KMS-11 (cell line): ENCODE results near the gene EGLN1.

ENCODE experiments used
- H2AFZ ChIP-seq: fragments of 200-600 bp; sonication (generic); 2 replicates; pipeline ENCODE4 v1.6.1; 2016; ENCODE audit warnings: antibody characterized with exemption, mixed run types, low read depth
- H3K27ac ChIP-seq: fragments of 200-600 bp; sonication (generic); 2 replicates; pipeline ENCODE4 v1.6.1; 2016; ENCODE audit warnings: mild to moderate bottlenecking, mixed run types
- H3K27me3 ChIP-seq: fragments of 200-600 bp; sonication (generic); 2 replicates; pipeline ENCODE4 v1.6.1; 2017; ENCODE audit warnings: mild to moderate bottlenecking, low read depth, mixed run types, moderate library complexity; ENCODE audit not compliant: insufficient read depth
- H3K36me3 ChIP-seq: fragments of 200-600 bp; sonication (generic); 2 replicates; pipeline ENCODE4 v1.6.1; 2017; ENCODE audit warnings: mild to moderate bottlenecking, mixed run types; ENCODE audit not compliant: insufficient read depth
- H3K4me1 ChIP-seq: fragments of 200-600 bp; sonication (generic); 2 replicates; pipeline ENCODE4 v1.6.1; 2016; ENCODE audit warnings: mild to moderate bottlenecking, low read depth, mixed run types; ENCODE audit not compliant: poor library complexity, severe bottlenecking
- H3K4me2 ChIP-seq: fragments of 200-600 bp; sonication (generic); 2 replicates; pipeline ENCODE4 v1.7.0; 2016; ENCODE audit warnings: mild to moderate bottlenecking, mixed run types
- H3K4me3 ChIP-seq: fragments of 200-600 bp; sonication (generic); IDR thresholded peaks from 2 replicates; pipeline ENCODE4 v1.6.1; 2017; ENCODE audit warnings: low read depth, low read length, mixed read lengths; ENCODE audit not compliant: insufficient read depth
- H3K79me2 ChIP-seq: fragments of 200-600 bp; sonication (generic); 2 replicates; pipeline ENCODE4 v1.6.1; 2016; ENCODE audit warnings: low read depth, mixed run types; ENCODE audit not compliant: insufficient read depth
- H3K9ac ChIP-seq: fragments of 200-600 bp; sonication (generic); 2 replicates; pipeline ENCODE4 v1.6.1; 2016; ENCODE audit warnings: mild to moderate bottlenecking, mixed run types
- H4K20me1 ChIP-seq: fragments of 200-600 bp; sonication (generic); 2 replicates; pipeline ENCODE4 v1.6.1; 2016; ENCODE audit warnings: mild to moderate bottlenecking, mixed run types; ENCODE audit not compliant: insufficient read depth
- TF ChIP-seq, protein P1 (sequence below): fragments of 200-600 bp; sonication (generic); conservative IDR thresholded peaks from 2 replicates; pipeline ENCODE4 v1.6.1; 2017; ENCODE audit warnings: low read depth, mild to moderate bottlenecking, antibody characterized with exemption, low read length, moderate library complexity, mixed read lengths

The EGLN1 gene

DNA sequence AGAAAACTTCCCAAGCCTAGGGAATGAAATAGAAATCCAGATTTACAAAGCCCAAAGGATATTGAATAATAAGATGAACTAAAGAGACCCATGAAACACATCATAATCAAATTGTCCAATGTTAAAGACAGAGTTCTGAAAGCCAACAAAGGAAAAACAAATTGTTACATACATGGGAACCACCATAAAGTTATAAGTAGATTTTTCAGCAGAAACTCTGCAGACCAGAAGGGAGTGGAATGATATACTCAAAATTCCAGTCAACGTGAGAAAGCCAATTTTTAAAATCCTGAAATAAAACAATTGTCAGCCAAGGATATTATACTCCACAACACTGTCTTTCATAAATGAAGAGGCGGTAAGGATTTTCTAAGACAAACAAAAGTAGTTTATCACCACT lies 22.0 kb upstream of the EGLN1 start:
- H4K20me1 ChIP-seq, result no peaks in the 10 kb centered on the region
- H3K36me3 ChIP-seq, result no peaks in the 10 kb centered on the region
- peaks cover 6% of the 10 kb centered on the region for H3K4me1 ChIP-seq
- no peak overlapping the region for H2AFZ ChIP-seq
- H3K27me3 ChIP-seq, result no peaks in the 10 kb centered on the region
- no peak overlapping the region for H3K4me3 ChIP-seq
- no peak overlapping the region for H3K9ac ChIP-seq
- no peak overlapping the region for H3K27ac ChIP-seq
- no peaks in the 10 kb centered on the region for H3K79me2 ChIP-seq
- H3K4me2 ChIP-seq, result no peak overlapping the region
- TF ChIP-seq, protein P1, sequence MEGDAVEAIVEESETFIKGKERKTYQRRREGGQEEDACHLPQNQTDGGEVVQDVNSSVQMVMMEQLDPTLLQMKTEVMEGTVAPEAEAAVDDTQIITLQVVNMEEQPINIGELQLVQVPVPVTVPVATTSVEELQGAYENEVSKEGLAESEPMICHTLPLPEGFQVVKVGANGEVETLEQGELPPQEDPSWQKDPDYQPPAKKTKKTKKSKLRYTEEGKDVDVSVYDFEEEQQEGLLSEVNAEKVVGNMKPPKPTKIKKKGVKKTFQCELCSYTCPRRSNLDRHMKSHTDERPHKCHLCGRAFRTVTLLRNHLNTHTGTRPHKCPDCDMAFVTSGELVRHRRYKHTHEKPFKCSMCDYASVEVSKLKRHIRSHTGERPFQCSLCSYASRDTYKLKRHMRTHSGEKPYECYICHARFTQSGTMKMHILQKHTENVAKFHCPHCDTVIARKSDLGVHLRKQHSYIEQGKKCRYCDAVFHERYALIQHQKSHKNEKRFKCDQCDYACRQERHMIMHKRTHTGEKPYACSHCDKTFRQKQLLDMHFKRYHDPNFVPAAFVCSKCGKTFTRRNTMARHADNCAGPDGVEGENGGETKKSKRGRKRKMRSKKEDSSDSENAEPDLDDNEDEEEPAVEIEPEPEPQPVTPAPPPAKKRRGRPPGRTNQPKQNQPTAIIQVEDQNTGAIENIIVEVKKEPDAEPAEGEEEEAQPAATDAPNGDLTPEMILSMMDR, result no peak

DNA sequence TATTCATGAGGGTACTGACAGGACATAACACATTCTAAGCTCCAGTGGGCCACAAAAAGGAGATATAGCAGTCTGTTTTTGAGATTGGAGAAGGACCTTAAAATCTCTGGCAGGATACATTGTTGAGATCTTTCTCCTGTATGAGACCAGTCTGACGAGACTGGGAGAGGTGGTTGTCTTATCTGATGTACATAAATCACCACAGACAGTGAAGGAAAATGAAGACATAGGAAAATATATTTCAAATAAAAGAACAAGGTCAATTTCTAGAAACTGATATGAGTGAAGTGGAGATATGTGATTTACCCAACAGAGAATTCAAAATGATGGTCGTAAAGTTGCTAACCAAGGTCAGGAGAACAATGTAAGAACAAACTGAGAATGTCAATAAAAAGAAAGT lies 21.3 kb upstream of the EGLN1 start:
- Histone ChIP-seq H3K79me2 (no peaks in the 10 kb centered on the region), H3K27me3 (no peaks in the 10 kb centered on the region), H3K9ac (no peak overlapping the region), H3K36me3 (no peaks in the 10 kb centered on the region), H2AFZ (no peak overlapping the region), H4K20me1 (no peaks in the 10 kb centered on the region), H3K27ac (no peak overlapping the region), H3K4me1 (peaks cover 6% of the 10 kb centered on the region), H3K4me2 (no peak overlapping the region), H3K4me3 (no peak overlapping the region)
- TF ChIP-seq, protein P1, result no peak

DNA sequence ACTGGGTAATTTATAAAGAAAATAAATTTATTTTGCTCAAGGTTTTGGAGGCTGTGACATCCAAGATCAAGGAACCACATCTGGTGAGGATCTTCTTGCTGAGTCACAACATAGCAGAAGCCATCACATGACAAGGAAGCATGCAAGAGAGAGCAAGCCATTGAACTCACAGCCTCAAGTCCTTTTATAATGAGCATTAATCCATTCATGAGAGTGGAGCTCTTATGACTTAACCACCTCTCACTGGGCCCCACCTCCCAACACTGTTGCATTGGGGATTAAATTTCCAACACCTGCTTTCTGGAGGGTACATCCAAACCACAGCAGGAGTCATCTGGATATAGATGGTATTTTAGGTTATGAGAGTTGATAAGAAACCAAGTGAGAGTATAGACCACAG lies 20.6 kb upstream of the EGLN1 start:
- Histone ChIP-seq H3K4me2 (no peak overlapping the region), H2AFZ (no peak overlapping the region), H3K27ac (no peak overlapping the region), H3K79me2 (no peaks in the 10 kb centered on the region), H3K4me3 (no peak overlapping the region), H3K4me1 (peaks cover 6% of the 10 kb centered on the region), H3K27me3 (no peaks in the 10 kb centered on the region), H4K20me1 (no peaks in the 10 kb centered on the region), H3K36me3 (no peaks in the 10 kb centered on the region), H3K9ac (no peak overlapping the region)
- TF ChIP-seq, protein P1, result no peak

DNA sequence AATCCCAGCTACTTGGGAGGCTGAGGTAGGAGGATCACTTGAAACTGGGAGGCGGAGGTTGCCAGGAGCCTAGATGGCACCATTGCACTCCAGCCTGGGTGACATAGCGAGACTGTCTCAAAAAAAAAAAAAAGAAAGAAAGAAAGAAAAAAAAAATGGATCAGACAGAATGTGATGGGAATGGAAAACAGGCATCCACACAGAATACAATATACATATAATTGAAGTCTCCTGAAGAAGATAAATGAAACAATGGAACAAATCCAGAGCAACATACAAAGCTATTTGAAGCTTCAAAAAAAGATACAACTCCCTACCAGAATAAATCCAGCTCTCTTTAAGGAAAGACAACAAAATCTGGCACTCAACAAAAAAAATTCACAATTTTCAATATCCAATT lies 10.9 kb upstream of the EGLN1 start:
- Histone ChIP-seq H2AFZ (no peak overlapping the region), H3K36me3 (no peaks in the 10 kb centered on the region), H3K9ac (no peak overlapping the region), H3K4me2 (no peak overlapping the region), H3K79me2 (no peaks in the 10 kb centered on the region), H3K4me1 (no peaks in the 10 kb centered on the region), H3K4me3 (no peak overlapping the region), H3K27ac (no peak overlapping the region), H3K27me3 (no peaks in the 10 kb centered on the region), H4K20me1 (no peaks in the 10 kb centered on the region)
- TF ChIP-seq, protein P1, result no peak
